ENCODE data around the gene ACYP2. TPM values are rescaled to one million over a fixed set of nuclear protein-coding genes. Genes with fewer than 3 reads are reported as not detected.

ACYP2 gene
- total RNA-seq, 1 donor from 2014 or later: 10.1 TPM

- no peaks in the 10 kb centered on the region for H3K4me1 Mint-ChIP-seq (ENCODE audit: unreplicated experiment)
- TF ChIP-seq CTCF (conservative IDR thresholded peaks at IDR 0.05): no peak
- no peak overlapping the region for H3K4me3 Mint-ChIP-seq
- H3K36me3 Mint-ChIP-seq: no peaks in the 10 kb centered on the region
- H3K27ac Mint-ChIP-seq: no peak overlapping the region
- no peaks in the 10 kb centered on the region for H3K9me3 Mint-ChIP-seq
- no peaks in the 10 kb centered on the region for H3K27me3 Mint-ChIP-seq
- no peak for DNase-seq (ENCODE audit: extremely low spot score, unreplicated experiment)
Measured at GRCh38 chr2:54271189-54271588, 155.8 kb downstream of the ACYP2 start.

GRCh38 chr2:54271843-54272627 lies 156.6 kb downstream of the ACYP2 start:
- Mint-ChIP-seq H3K27ac (no peak overlapping the region), H3K9me3 (no peaks in the 10 kb centered on the region), H3K4me1 (ENCODE audit: unreplicated experiment) (no peaks in the 10 kb centered on the region), H3K36me3 (no peaks in the 10 kb centered on the region), H3K4me3 (no peak overlapping the region), H3K27me3 (no peaks in the 10 kb centered on the region)
- DNase-seq (ENCODE audit: extremely low spot score, unreplicated experiment): no peak
- TF ChIP-seq CTCF (conservative IDR thresholded peaks at IDR 0.05): no peak

- no peak for TF ChIP-seq CTCF (conservative IDR thresholded peaks at IDR 0.05)
- Mint-ChIP-seq H3K9me3 (no peaks in the 10 kb centered on the region), H3K4me1 (ENCODE audit: unreplicated experiment) (no peaks in the 10 kb centered on the region), H3K4me3 (no peak overlapping the region), H3K36me3 (no peaks in the 10 kb centered on the region), H3K27ac (no peak overlapping the region), H3K27me3 (no peaks in the 10 kb centered on the region)
- DNase-seq (ENCODE audit: extremely low spot score, unreplicated experiment): no peak
Measured at GRCh38 chr2:54274781-54275242, 159.4 kb downstream of the ACYP2 start.

GRCh38 chr2:54275541-54275940 lies 160.1 kb downstream of the ACYP2 start:
- Mint-ChIP-seq H3K36me3 (no peaks in the 10 kb centered on the region), H3K4me3 (no peak overlapping the region), H3K27me3 (peaks cover 2% of the 10 kb centered on the region), H3K27ac (no peak overlapping the region), H3K9me3 (no peaks in the 10 kb centered on the region), H3K4me1 (ENCODE audit: unreplicated experiment) (no peaks in the 10 kb centered on the region)
- TF ChIP-seq CTCF (conservative IDR thresholded peaks at IDR 0.05): no peak
- DNase-seq (ENCODE audit: extremely low spot score, unreplicated experiment): no peak

- peaks cover 3% of the 10 kb centered on the region for H3K27me3 Mint-ChIP-seq
- no peak overlapping the region for H3K4me3 Mint-ChIP-seq
- H3K36me3 Mint-ChIP-seq: no peaks in the 10 kb centered on the region
- no peak for DNase-seq (ENCODE audit: extremely low spot score, unreplicated experiment)
- no peaks in the 10 kb centered on the region for H3K9me3 Mint-ChIP-seq
- no peak overlapping the region for H3K27ac Mint-ChIP-seq
- TF ChIP-seq CTCF (conservative IDR thresholded peaks at IDR 0.05): peak; percentile 57
- H3K4me1 Mint-ChIP-seq (ENCODE audit: unreplicated experiment): no peaks in the 10 kb centered on the region
Measured at GRCh38 chr2:54279385-54279784, 164.0 kb downstream of the ACYP2 start.
